Measurements from ENCODE around the gene L3MBTL2.
"Not testable (repeated sequence)": the region's sequence is repeated elsewhere in the genome, so short reads cannot be mapped to it uniquely, and the experiment has no call there.

L3MBTL2 gene
- 44.3 to 50.3 (median 46.1) reads per million in 3 donors for total RNA-seq

GRCh38 chr22:41204992-41205900 is at the start of gene L3MBTL2:
TSS of gene L3MBTL2 (plus strand) at chr22:41205312. CDS start at chr22:41205363, 51 bp downstream.
- H3K4me3 ChIP-seq (ENCODE audit: insufficient read depth, low read depth, low read length, poor library complexity, severe bottlenecking), result peak within 1 kb of the TSS; percentile 86
- peaks cover 11% of the 10 kb centered on the region for H3K4me1 ChIP-seq (ENCODE audit: control insufficient read depth, insufficient read depth, low read length, poor library complexity, severe bottlenecking)
- peak within 1 kb of the TSS; percentile 83 for H3K27ac ChIP-seq (ENCODE audit: insufficient read depth, low read length, poor library complexity, severe bottlenecking)
- no peaks in the 10 kb centered on the region for H3K27me3 ChIP-seq (replicated peaks; ENCODE audit: control insufficient read depth, insufficient read depth, low read length, poor library complexity, severe bottlenecking)
- DNase-seq, result peak; percentile 96 to 99 (median 98)
- peaks cover 6% of the 10 kb centered on the region for H3K36me3 ChIP-seq (ENCODE audit: control insufficient read depth, insufficient read depth, low read length)
- no peaks in the 10 kb centered on the region for H3K9me3 ChIP-seq (ENCODE audit: control insufficient read depth, low read length)

GRCh38 chr22:41157083-41157482 is 48.0 kb upstream of the L3MBTL2 start:
- Histone ChIP-seq H3K36me3 (ENCODE audit: control insufficient read depth, insufficient read depth, low read length) (peaks cover 98% of the 10 kb centered on the region), H3K27me3 (replicated peaks; ENCODE audit: control insufficient read depth, insufficient read depth, low read length, poor library complexity, severe bottlenecking) (no peaks in the 10 kb centered on the region), H3K27ac (ENCODE audit: insufficient read depth, low read length, poor library complexity, severe bottlenecking) (no peak overlapping the region), H3K9me3 (ENCODE audit: control insufficient read depth, low read length) (no peaks in the 10 kb centered on the region), H3K4me1 (ENCODE audit: control insufficient read depth, insufficient read depth, low read length, poor library complexity, severe bottlenecking) (no peaks in the 10 kb centered on the region), H3K4me3 (ENCODE audit: insufficient read depth, low read depth, low read length, poor library complexity, severe bottlenecking) (no peak overlapping the region)
- no peak for DNase-seq

- Histone ChIP-seq H3K4me3 (ENCODE audit: insufficient read depth, low read depth, low read length, poor library complexity, severe bottlenecking) (no peak overlapping the region), H3K27ac (ENCODE audit: insufficient read depth, low read length, poor library complexity, severe bottlenecking) (no peak overlapping the region), H3K9me3 (ENCODE audit: control insufficient read depth, low read length) (no peaks in the 10 kb centered on the region), H3K4me1 (ENCODE audit: control insufficient read depth, insufficient read depth, low read length, poor library complexity, severe bottlenecking) (no peaks in the 10 kb centered on the region), H3K36me3 (ENCODE audit: control insufficient read depth, insufficient read depth, low read length) (peaks cover 92% of the 10 kb centered on the region), H3K27me3 (replicated peaks; ENCODE audit: control insufficient read depth, insufficient read depth, low read length, poor library complexity, severe bottlenecking) (no peaks in the 10 kb centered on the region)
- DNase-seq, result no peak
These were observed 36.0 kb upstream of the L3MBTL2 start for GRCh38 chr22:41169157-41169556.

GRCh38 chr22:41171996-41172395 is 33.1 kb upstream of the L3MBTL2 start:
- H3K27me3 ChIP-seq (replicated peaks; ENCODE audit: control insufficient read depth, insufficient read depth, low read length, poor library complexity, severe bottlenecking), result no peaks in the 10 kb centered on the region
- DNase-seq, result no peak
- H3K36me3 ChIP-seq (ENCODE audit: control insufficient read depth, insufficient read depth, low read length), result peaks cover 94% of the 10 kb centered on the region
- H3K4me1 ChIP-seq (ENCODE audit: control insufficient read depth, insufficient read depth, low read length, poor library complexity, severe bottlenecking), result no peaks in the 10 kb centered on the region
- no peaks in the 10 kb centered on the region for H3K9me3 ChIP-seq (ENCODE audit: control insufficient read depth, low read length)
- no peak overlapping the region for H3K4me3 ChIP-seq (ENCODE audit: insufficient read depth, low read depth, low read length, poor library complexity, severe bottlenecking)
- no peak overlapping the region for H3K27ac ChIP-seq (ENCODE audit: insufficient read depth, low read length, poor library complexity, severe bottlenecking)

GRCh38 chr22:41175546-41175945 is 29.6 kb upstream of the L3MBTL2 start:
- no peak overlapping the region for H3K4me3 ChIP-seq (ENCODE audit: insufficient read depth, low read depth, low read length, poor library complexity, severe bottlenecking)
- H3K27me3 ChIP-seq (replicated peaks; ENCODE audit: control insufficient read depth, insufficient read depth, low read length, poor library complexity, severe bottlenecking), result no peaks in the 10 kb centered on the region
- no peaks in the 10 kb centered on the region for H3K4me1 ChIP-seq (ENCODE audit: control insufficient read depth, insufficient read depth, low read length, poor library complexity, severe bottlenecking)
- DNase-seq, result no peak
- H3K36me3 ChIP-seq (ENCODE audit: control insufficient read depth, insufficient read depth, low read length), result peaks cover 79% of the 10 kb centered on the region
- H3K9me3 ChIP-seq (ENCODE audit: control insufficient read depth, low read length), result no peaks in the 10 kb centered on the region
- H3K27ac ChIP-seq (ENCODE audit: insufficient read depth, low read length, poor library complexity, severe bottlenecking), result no peak overlapping the region

GRCh38 chr22:41177040-41177621 is 28.0 kb upstream of the L3MBTL2 start:
- Histone ChIP-seq H3K4me1 (ENCODE audit: control insufficient read depth, insufficient read depth, low read length, poor library complexity, severe bottlenecking) (no peaks in the 10 kb centered on the region), H3K4me3 (ENCODE audit: insufficient read depth, low read depth, low read length, poor library complexity, severe bottlenecking) (no peak overlapping the region), H3K9me3 (ENCODE audit: control insufficient read depth, low read length) (no peaks in the 10 kb centered on the region), H3K27me3 (replicated peaks; ENCODE audit: control insufficient read depth, insufficient read depth, low read length, poor library complexity, severe bottlenecking) (no peaks in the 10 kb centered on the region), H3K36me3 (ENCODE audit: control insufficient read depth, insufficient read depth, low read length) (peaks cover 67% of the 10 kb centered on the region), H3K27ac (ENCODE audit: insufficient read depth, low read length, poor library complexity, severe bottlenecking) (no peak overlapping the region)
- no peak for DNase-seq

- no peak for DNase-seq
- Histone ChIP-seq H3K4me1 (ENCODE audit: control insufficient read depth, insufficient read depth, low read length, poor library complexity, severe bottlenecking) (no peaks in the 10 kb centered on the region), H3K36me3 (ENCODE audit: control insufficient read depth, insufficient read depth, low read length) (peaks cover 60% of the 10 kb centered on the region), H3K27ac (ENCODE audit: insufficient read depth, low read length, poor library complexity, severe bottlenecking) (no peak overlapping the region), H3K4me3 (ENCODE audit: insufficient read depth, low read depth, low read length, poor library complexity, severe bottlenecking) (no peak overlapping the region), H3K9me3 (ENCODE audit: control insufficient read depth, low read length) (no peaks in the 10 kb centered on the region), H3K27me3 (replicated peaks; ENCODE audit: control insufficient read depth, insufficient read depth, low read length, poor library complexity, severe bottlenecking) (no peaks in the 10 kb centered on the region)
These were observed 27.3 kb upstream of the L3MBTL2 start for GRCh38 chr22:41177622-41178424.

GRCh38 chr22:41178425-41178975 is 26.6 kb upstream of the L3MBTL2 start:
- H3K27ac ChIP-seq (ENCODE audit: insufficient read depth, low read length, poor library complexity, severe bottlenecking), result no peak overlapping the region
- peaks cover 54% of the 10 kb centered on the region for H3K36me3 ChIP-seq (ENCODE audit: control insufficient read depth, insufficient read depth, low read length)
- no peak for DNase-seq
- no peak overlapping the region for H3K4me3 ChIP-seq (ENCODE audit: insufficient read depth, low read depth, low read length, poor library complexity, severe bottlenecking)
- H3K27me3 ChIP-seq (replicated peaks; ENCODE audit: control insufficient read depth, insufficient read depth, low read length, poor library complexity, severe bottlenecking), result no peaks in the 10 kb centered on the region
- H3K4me1 ChIP-seq (ENCODE audit: control insufficient read depth, insufficient read depth, low read length, poor library complexity, severe bottlenecking), result no peaks in the 10 kb centered on the region
- H3K9me3 ChIP-seq (ENCODE audit: control insufficient read depth, low read length), result no peaks in the 10 kb centered on the region

- H3K27me3 ChIP-seq (replicated peaks; ENCODE audit: control insufficient read depth, insufficient read depth, low read length, poor library complexity, severe bottlenecking); H3K4me3 ChIP-seq (ENCODE audit: insufficient read depth, low read depth, low read length, poor library complexity, severe bottlenecking); DNase-seq; H3K27ac ChIP-seq (ENCODE audit: insufficient read depth, low read length, poor library complexity, severe bottlenecking); H3K4me1 ChIP-seq (ENCODE audit: control insufficient read depth, insufficient read depth, low read length, poor library complexity, severe bottlenecking); H3K9me3 ChIP-seq (ENCODE audit: control insufficient read depth, low read length): not testable (repeated sequence)
- H3K36me3 ChIP-seq (ENCODE audit: control insufficient read depth, insufficient read depth, low read length), result peaks cover 35% of the 10 kb centered on the region
These were observed 24.8 kb upstream of the L3MBTL2 start for GRCh38 chr22:41180362-41180761.
